ENCODE results near the gene KIF18A. TPM values are rescaled to one million over a fixed set of nuclear protein-coding genes. Genes with fewer than 3 reads are reported as not detected.

KIF18A gene
- total RNA-seq, 1 donor from 2014 or later = 14.7 TPM

DNA sequence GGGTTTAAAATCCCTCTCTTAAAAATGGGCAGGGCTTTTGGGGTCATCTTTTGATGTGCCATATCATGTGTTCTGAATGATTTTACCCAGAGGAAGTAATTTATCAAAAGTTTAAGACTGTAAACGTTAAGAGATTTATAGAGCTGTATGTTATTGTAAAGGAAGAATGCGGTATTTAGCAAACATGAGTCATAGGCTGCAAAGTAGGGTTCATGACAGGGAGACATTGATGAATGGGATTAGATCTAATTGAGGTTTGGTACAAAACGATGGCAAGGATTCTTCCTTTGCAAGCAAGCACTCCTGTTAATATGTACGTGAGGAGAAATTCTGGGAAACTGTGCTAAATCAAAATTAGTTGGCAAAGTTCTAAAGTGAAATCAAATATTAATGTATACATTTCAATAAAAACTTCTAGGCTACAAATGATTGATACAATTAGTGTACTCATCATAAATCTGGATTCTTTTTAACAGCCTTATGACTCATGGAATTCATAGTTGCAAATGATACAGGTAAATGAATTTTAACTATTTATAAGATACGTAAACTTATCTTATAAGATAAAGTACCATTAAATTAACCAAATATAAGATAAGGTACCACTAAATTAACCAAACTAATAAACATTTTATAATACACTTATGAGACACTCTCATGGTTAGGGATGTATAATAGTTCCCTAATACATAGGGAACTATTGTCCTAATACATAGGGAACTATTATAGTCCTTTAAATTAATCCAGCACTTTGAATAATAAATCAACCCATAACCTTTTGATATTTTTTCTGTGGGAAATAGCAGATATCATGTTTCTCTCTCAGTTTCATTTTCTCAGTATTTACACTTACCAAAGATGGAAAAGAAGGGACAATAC lies 58.4 kb downstream of the KIF18A start:
- peak overlapping the region; percentile 26 for H3K27ac Mint-ChIP-seq
- H3K27me3 Mint-ChIP-seq (ENCODE audit: low read depth) = no peaks in the 10 kb centered on the region
- no peak overlapping the region for H3K4me3 Mint-ChIP-seq
- no peaks in the 10 kb centered on the region for H3K36me3 Mint-ChIP-seq
- DNase-seq (ENCODE audit: low spot score in 2 of 2, unreplicated experiment in 2 of 2) = no peak
- H3K9me3 Mint-ChIP-seq = no peaks in the 10 kb centered on the region
- TF ChIP-seq, protein P1, sequence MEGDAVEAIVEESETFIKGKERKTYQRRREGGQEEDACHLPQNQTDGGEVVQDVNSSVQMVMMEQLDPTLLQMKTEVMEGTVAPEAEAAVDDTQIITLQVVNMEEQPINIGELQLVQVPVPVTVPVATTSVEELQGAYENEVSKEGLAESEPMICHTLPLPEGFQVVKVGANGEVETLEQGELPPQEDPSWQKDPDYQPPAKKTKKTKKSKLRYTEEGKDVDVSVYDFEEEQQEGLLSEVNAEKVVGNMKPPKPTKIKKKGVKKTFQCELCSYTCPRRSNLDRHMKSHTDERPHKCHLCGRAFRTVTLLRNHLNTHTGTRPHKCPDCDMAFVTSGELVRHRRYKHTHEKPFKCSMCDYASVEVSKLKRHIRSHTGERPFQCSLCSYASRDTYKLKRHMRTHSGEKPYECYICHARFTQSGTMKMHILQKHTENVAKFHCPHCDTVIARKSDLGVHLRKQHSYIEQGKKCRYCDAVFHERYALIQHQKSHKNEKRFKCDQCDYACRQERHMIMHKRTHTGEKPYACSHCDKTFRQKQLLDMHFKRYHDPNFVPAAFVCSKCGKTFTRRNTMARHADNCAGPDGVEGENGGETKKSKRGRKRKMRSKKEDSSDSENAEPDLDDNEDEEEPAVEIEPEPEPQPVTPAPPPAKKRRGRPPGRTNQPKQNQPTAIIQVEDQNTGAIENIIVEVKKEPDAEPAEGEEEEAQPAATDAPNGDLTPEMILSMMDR (IDR thresholded peaks at IDR 0.05; ENCODE audit: unreplicated experiment) = no peak
- H3K4me1 Mint-ChIP-seq = peaks cover 24% of the 10 kb centered on the region

DNA sequence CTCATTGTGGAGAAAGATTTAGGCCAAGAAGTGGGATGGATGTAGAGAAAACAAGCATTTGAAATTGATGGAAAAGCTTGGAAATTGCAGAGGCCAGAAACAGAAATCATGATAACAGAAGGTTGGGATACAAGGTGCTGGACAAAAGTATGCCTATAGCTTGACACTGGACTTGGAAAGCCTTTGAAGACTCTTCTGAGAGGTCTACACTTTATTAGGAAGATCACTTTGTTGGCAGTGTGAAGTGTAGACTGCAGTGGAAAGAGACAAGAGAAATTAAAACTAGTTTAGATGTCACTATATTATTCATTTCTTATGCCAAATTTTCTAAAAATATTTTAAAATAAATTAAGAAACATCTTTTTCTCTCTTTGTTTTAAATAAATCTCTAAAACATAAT lies 59.1 kb downstream of the KIF18A start:
- H3K4me3 Mint-ChIP-seq = no peak overlapping the region

DNA sequence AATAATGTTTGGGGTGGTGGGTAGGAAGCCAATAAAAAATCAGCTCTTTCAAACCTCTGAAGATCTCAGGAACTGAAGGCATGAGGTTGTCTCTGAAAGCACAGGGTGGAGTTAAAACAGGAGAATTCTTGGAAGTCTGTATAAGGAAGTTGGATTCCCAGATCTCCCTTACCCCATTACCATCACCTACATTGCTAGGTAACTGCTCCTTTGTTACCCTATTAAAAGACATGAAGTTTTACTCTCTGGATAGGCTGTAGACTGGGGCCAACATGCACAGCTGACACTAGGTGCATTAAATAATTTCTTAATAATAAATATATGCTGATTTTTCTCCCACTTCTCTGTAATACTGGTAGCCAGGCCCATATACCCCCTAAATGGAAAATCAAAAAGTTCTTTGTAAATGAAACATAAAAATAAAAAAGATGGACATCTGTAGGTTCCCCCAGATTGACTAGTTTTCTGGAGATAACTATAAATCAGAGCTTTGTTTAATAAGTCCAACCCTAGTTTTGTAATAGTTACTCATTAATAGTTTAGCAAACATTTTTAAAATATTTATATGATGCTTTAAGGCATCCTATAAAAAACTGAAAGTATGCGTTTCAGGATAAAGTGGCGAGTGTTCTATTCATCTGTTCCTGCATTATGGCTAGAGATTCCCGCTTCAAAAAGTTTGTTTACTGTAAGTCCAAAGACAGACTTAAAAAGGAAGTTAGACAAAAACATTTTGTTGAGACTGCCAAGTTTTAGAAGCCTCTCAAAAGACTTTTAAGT lies 63.8 kb downstream of the KIF18A start:
- Mint-ChIP-seq H3K4me3 (no peak overlapping the region), H3K9me3 (no peaks in the 10 kb centered on the region), H3K27me3 (ENCODE audit: low read depth) (no peaks in the 10 kb centered on the region), H3K4me1 (peaks cover 10% of the 10 kb centered on the region), H3K27ac (no peak overlapping the region), H3K36me3 (no peaks in the 10 kb centered on the region)
- DNase-seq (ENCODE audit: low spot score in 2 of 2, unreplicated experiment in 2 of 2) = no peak
- TF ChIP-seq, protein P1 (IDR thresholded peaks at IDR 0.05; ENCODE audit: unreplicated experiment) = no peak

More for the DNA sequence above, 59.1 kb downstream of the KIF18A start:
- no peak overlapping the region for H3K27ac Mint-ChIP-seq
- H3K9me3 Mint-ChIP-seq = no peaks in the 10 kb centered on the region
- peaks cover 24% of the 10 kb centered on the region for H3K4me1 Mint-ChIP-seq
- no peaks in the 10 kb centered on the region for H3K27me3 Mint-ChIP-seq (ENCODE audit: low read depth)
- H3K36me3 Mint-ChIP-seq = no peaks in the 10 kb centered on the region
- DNase-seq (ENCODE audit: low spot score in 2 of 2, unreplicated experiment in 2 of 2) = no peak
- TF ChIP-seq, protein P1 (IDR thresholded peaks at IDR 0.05; ENCODE audit: unreplicated experiment) = no peak

DNA sequence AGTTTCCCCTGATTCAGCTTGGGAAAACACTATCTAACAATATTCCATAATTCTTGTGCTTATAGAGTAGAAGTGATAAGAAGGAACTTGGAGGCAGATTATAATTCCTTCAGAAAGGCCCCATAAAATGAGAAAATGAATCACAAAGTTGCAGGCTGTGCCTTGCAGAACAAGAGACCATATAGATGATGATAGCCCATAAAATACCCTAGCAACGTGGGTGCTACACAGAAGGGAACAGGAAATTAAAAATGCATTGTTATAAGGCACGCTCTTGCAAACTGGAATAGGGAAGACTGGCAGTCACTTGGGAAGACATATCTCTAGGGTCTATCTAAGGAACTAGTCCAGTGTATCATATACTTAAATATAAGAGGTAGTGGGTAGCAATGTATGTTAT lies 67.6 kb downstream of the KIF18A start:
- H3K4me3 Mint-ChIP-seq = no peak overlapping the region
- H3K27me3 Mint-ChIP-seq (ENCODE audit: low read depth) = no peaks in the 10 kb centered on the region
- H3K9me3 Mint-ChIP-seq = no peaks in the 10 kb centered on the region
- H3K4me1 Mint-ChIP-seq = no peaks in the 10 kb centered on the region
- peaks cover 4% of the 10 kb centered on the region for H3K36me3 Mint-ChIP-seq
- no peak for DNase-seq (ENCODE audit: low spot score in 2 of 2, unreplicated experiment in 2 of 2)
- TF ChIP-seq, protein P1 (IDR thresholded peaks at IDR 0.05; ENCODE audit: unreplicated experiment) = no peak
- no peak overlapping the region for H3K27ac Mint-ChIP-seq

DNA sequence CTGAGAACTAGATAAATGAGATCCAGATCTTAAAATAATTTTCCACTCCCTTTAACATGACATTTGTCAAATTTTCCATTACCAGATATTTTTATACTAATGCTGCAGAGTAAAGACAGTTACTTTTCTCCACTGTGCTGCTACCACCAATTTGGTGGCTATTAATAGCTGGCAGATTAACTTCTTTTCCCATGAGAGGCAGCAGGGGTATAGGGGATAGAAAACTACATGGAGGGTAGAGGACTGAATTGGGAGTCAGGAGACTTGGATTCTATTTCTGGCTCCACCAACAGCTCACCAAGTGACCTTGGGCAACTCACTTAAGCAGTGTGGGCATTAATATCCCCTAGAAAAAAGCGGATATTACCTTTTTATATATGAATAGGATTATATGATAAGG lies 69.2 kb downstream of the KIF18A start:
- DNase-seq (ENCODE audit: low spot score in 2 of 2, unreplicated experiment in 2 of 2) = no peak
- peaks cover 8% of the 10 kb centered on the region for H3K36me3 Mint-ChIP-seq
- TF ChIP-seq, protein P1 (IDR thresholded peaks at IDR 0.05; ENCODE audit: unreplicated experiment) = no peak
- no peak overlapping the region for H3K4me3 Mint-ChIP-seq
- no peaks in the 10 kb centered on the region for H3K4me1 Mint-ChIP-seq
- no peak overlapping the region for H3K27ac Mint-ChIP-seq
- H3K9me3 Mint-ChIP-seq = peaks cover 4% of the 10 kb centered on the region
- no peaks in the 10 kb centered on the region for H3K27me3 Mint-ChIP-seq (ENCODE audit: low read depth)

Data from mesothelial cell of epicardium (in vitro differentiated cells).